Measurements from ENCODE around the gene OR8D1. TPM values are rescaled to one million over a fixed set of nuclear protein-coding genes. Genes with fewer than 3 reads are reported as not detected.

Gene OR8D1
- total and polyA plus RNA-seq, 2 of the 8 experiments (the other 6 are each of a cell fraction or from before 2014, with no cell fraction given): not detected

GRCh38 chr11:124256076-124256475 is 57.7 kb downstream of the OR8D1 start, which contains the start of gene OR8G5:
Gene OR8G5 (plus strand): TSS chr11:124256376. CDS start chr11:124264932, 8,556 bp downstream.
- Histone ChIP-seq H2BK12ac (ENCODE audit: low read depth, low read length) (no peak within 1 kb of the TSS), H3K27me3 (replicated peaks in 1 of 4; ENCODE audit: control insufficient read depth in 3 of 4, extremely low read depth in 1 of 4, insufficient read depth in 3 of 4, low read length in 3 of 4) (no peaks in the 10 kb centered on the region), H3K36me3 (ENCODE audit: control insufficient read depth in 2 of 4, insufficient read depth in 4 of 4, low read length in 3 of 4) (no peaks in the 10 kb centered on the region), H4K20me1 (replicated peaks in 1 of 2; ENCODE audit: control insufficient read depth in 1 of 2, insufficient read depth in 2 of 2, low read length in 2 of 2) (no peaks in the 10 kb centered on the region), H3K4me3 (ENCODE audit: extremely low read depth in 1 of 4, insufficient read depth in 2 of 4, low read depth in 3 of 4, low read length in 4 of 4) (no peak within 1 kb of the TSS), H3K79me1 (ENCODE audit: low read depth, low read length) (no peaks in the 10 kb centered on the region), H3K9me3 (ENCODE audit: insufficient read depth in 2 of 2, low read depth in 1 of 2, low read length in 1 of 2) (no peaks in the 10 kb centered on the region), H2BK15ac (ENCODE audit: low read length) (no peak within 1 kb of the TSS), H3K23me2 (ENCODE audit: low read depth, low read length) (no peaks in the 10 kb centered on the region), H2AFZ (ENCODE audit: low read length) (0 out of 2 replicates have a peak within 1 kb of the TSS, but pooled peaks have one; percentile 19), H2BK5ac (ENCODE audit: low read depth, low read length) (no peak within 1 kb of the TSS), H3K4me2 (ENCODE audit: insufficient read depth in 1 of 2, low read depth in 2 of 2, low read length in 2 of 2) (no peak within 1 kb of the TSS), H3K14ac (ENCODE audit: insufficient read length) (no peak within 1 kb of the TSS), H3K79me2 (ENCODE audit: control insufficient read depth in 1 of 2, insufficient read depth in 2 of 2, low read length in 2 of 2) (no peaks in the 10 kb centered on the region), H4K91ac (replicated peaks; ENCODE audit: insufficient read length, low read length) (no peak within 1 kb of the TSS), H4K8ac (ENCODE audit: extremely low read depth, insufficient read depth, low read length) (no peak within 1 kb of the TSS), H3K27ac (ENCODE audit: low read depth, low read length) (no peak within 1 kb of the TSS), H3K18ac (ENCODE audit: extremely low read depth, low read length) (no peak within 1 kb of the TSS), H3K56ac (replicated peaks; ENCODE audit: insufficient read length, low read depth, low read length) (no peak within 1 kb of the TSS), H3K23ac (ENCODE audit: insufficient read length) (no peak within 1 kb of the TSS), H3K4me1 (replicated peaks in 1 of 4; ENCODE audit: control insufficient read depth in 3 of 4, insufficient read depth in 4 of 4, low read length in 3 of 4) (no peaks in the 10 kb centered on the region), H2BK120ac (replicated peaks; ENCODE audit: low read depth, low read length) (no peak within 1 kb of the TSS), H4K5ac (ENCODE audit: insufficient read length, low read depth, low read length) (no peak within 1 kb of the TSS), H2AK5ac (ENCODE audit: low read depth, low read length) (no peak within 1 kb of the TSS), H3K4ac (replicated peaks; ENCODE audit: insufficient read length, low read depth, low read length) (no peak within 1 kb of the TSS), H3K9ac (replicated peaks in 1 of 4; ENCODE audit: extremely low read depth in 1 of 4, low read depth in 3 of 4, low read length in 3 of 4) (no peak within 1 kb of the TSS), H2BK20ac (ENCODE audit: low read length) (no peak within 1 kb of the TSS)
- DNase-seq (ENCODE audit: low read depth in 1 of 2, low spot score in 2 of 2): no peak
- ChIA-PET CTCF (ENCODE audit: partially characterized antibody) (interaction anchor here (0.7 to 1.6 kb wide), 3 partner anchors 22 to 1848 kb away, joined by 3 to 7 read pairs (median 3); no protein-coding TSS in a partner anchor), POLR2A (ENCODE audit: partially characterized antibody) (no interaction called here)
- WGBS, 2 experiments (ENCODE audit: extremely low coverage in 1 of 2, insufficient coverage in 1 of 2, insufficient read length in 1 of 2, insufficient replicate concordance in 2 of 2, low coverage in 1 of 2, low lambda C conversion rate in 2 of 2, missing lambda C conversion rate in 1 of 2): 97% methylated on average over 4 of the region's 4 CpGs; no CpG with 5 or more reads in 1 of the 2 experiments
- FAIRE-seq: no peak
- TF ChIP-seq GTF2F1 (IDR thresholded peaks at IDR 0.05; ENCODE audit: borderline replicate concordance, low read depth, low read length) (no peak), KDM5A (IDR thresholded peaks at IDR 0.05; ENCODE audit: low read length) (no peak), HDAC2 (IDR thresholded peaks at IDR 0.05; ENCODE audit: borderline replicate concordance in 1 of 2, low read depth in 2 of 2, low read length in 2 of 2) (no peak), BACH1 (IDR thresholded peaks at IDR 0.05; ENCODE audit: low read length) (no peak), EGR1 (IDR thresholded peaks at IDR 0.05; ENCODE audit: borderline replicate concordance, low read depth, low read length) (no peak), YY1 (IDR thresholded peaks at IDR 0.05; ENCODE audit: low read depth, low read length) (no peak), CBX8 (IDR thresholded peaks at IDR 0.05; ENCODE audit: borderline replicate concordance, low read depth, low read length) (no peak)
